ENCODE measurements around the gene GH1. TPM values are rescaled to one million over a fixed set of nuclear protein-coding genes. Genes with fewer than 3 reads are reported as not detected.

Gene GH1
- total RNA-seq, 6 donors from 2014 or later = not detected

DNA sequence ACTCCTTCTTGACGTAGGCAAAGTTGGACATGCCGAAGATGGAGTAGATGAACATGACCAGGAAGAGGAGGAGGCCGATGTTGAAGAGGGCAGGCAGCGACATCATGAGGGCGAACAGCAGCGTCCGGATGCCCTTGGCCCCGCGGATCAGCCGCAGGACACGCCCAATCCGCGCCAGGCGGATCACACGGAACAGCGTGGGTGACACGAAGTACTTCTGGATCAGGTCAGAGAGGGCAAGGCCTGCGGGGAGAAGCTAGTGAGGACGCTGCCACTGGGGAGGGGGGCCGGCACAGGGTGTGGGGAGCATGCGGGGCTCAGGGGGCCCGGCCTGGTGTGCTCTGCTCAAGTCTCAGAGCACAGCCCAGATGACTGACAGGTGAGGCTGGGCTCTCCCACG is 23.1 kb upstream of the GH1 start:
- Histone ChIP-seq H3K27ac (no peak overlapping the region), H3K27me3 (no peaks in the 10 kb centered on the region), H3K36me3 (no peaks in the 10 kb centered on the region), H3K4me3 (no peak overlapping the region), H3K4me1 (peaks cover 5 to 11% (median 9%) of the 10 kb centered on the region in 4 donors), H3K9me3 (no peaks in the 10 kb centered on the region)
- ATAC-seq (ENCODE audit: low FRiP score in 2 of 2) (no peak), DNase-seq (no peak)
- TF ChIP-seq EP300 (IDR thresholded peaks at IDR 0.05) (no peak), CTCF (IDR thresholded peaks at IDR 0.05) (no peak), POLR2A (IDR thresholded peaks at IDR 0.05) (no peak), POLR2AphosphoS5 (IDR thresholded peaks at IDR 0.05) (no peak)
- WGBS, 2 donors = 91 to 92% methylated on average over 16 to 23 of the region's 23 CpGs

GRCh38 chr17:63941162-63941561 is 22.5 kb upstream of the GH1 start:
- Histone ChIP-seq H3K27me3 (no peaks in the 10 kb centered on the region), H3K4me1 (peaks cover 1 to 5% (median 3%) of the 10 kb centered on the region in 4 donors), H3K27ac (no peak overlapping the region), H3K4me3 (no peak overlapping the region), H3K36me3 (no peaks in the 10 kb centered on the region), H3K9me3 (no peaks in the 10 kb centered on the region)
- DNase-seq (no peak), ATAC-seq (ENCODE audit: low FRiP score in 2 of 2) (no peak)
- WGBS, 2 donors = 85 to 93% methylated on average over 4 to 12 of the region's 12 CpGs
- TF ChIP-seq POLR2A (IDR thresholded peaks at IDR 0.05) = no peak
- no peak for TF ChIP-seq POLR2AphosphoS5 (IDR thresholded peaks at IDR 0.05)
- no peak for TF ChIP-seq CTCF (IDR thresholded peaks at IDR 0.05)
- no peak for TF ChIP-seq EP300 (IDR thresholded peaks at IDR 0.05)

DNA sequence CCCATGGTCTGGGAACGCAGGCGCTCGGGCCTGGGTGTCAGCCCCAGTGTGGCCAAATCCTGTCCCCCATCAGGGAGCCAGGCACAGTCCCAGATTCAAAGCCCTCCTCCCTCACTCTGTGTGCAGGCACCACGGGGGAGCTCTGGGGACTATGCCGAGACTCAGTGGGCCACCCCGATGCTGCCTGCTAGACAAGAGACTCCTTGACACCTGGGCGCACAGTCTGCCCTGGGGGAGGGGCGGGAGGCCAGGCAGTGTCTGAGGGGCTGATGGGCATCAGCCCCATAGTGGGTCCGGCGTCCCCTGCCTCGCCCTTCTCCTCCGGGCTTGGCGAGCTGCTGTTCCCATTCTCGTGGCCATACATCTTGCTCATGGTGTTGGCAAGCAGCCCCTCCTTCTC is 21.9 kb upstream of the GH1 start:
- DNase-seq = no peak
- H3K4me1 ChIP-seq = no peaks in the 10 kb centered on the region
- ATAC-seq (ENCODE audit: low FRiP score in 2 of 2) = no peak
- no peaks in the 10 kb centered on the region for H3K27me3 ChIP-seq
- no peaks in the 10 kb centered on the region for H3K36me3 ChIP-seq
- TF ChIP-seq CTCF (IDR thresholded peaks at IDR 0.05) = no peak
- TF ChIP-seq POLR2AphosphoS5 (IDR thresholded peaks at IDR 0.05) = no peak
- no peak for TF ChIP-seq POLR2A (IDR thresholded peaks at IDR 0.05)
- TF ChIP-seq EP300 (IDR thresholded peaks at IDR 0.05) = no peak
- no peak overlapping the region for H3K4me3 ChIP-seq
- WGBS, 2 donors = 93 to 96% methylated on average over 5 to 14 of the region's 14 CpGs
- no peak overlapping the region for H3K27ac ChIP-seq
- H3K9me3 ChIP-seq = no peaks in the 10 kb centered on the region

GRCh38 chr17:63939884-63940283 is 21.2 kb upstream of the GH1 start:
- no peak for DNase-seq
- Histone ChIP-seq H3K27ac (no peak overlapping the region), H3K4me3 (no peak overlapping the region), H3K4me1 (no peaks in the 10 kb centered on the region), H3K27me3 (no peaks in the 10 kb centered on the region), H3K36me3 (no peaks in the 10 kb centered on the region), H3K9me3 (no peaks in the 10 kb centered on the region)
- WGBS, 2 donors = 92 to 93% methylated on average over 6 of the region's 6 CpGs
- TF ChIP-seq CTCF (IDR thresholded peaks at IDR 0.05) = no peak
- no peak for TF ChIP-seq EP300 (IDR thresholded peaks at IDR 0.05)
- TF ChIP-seq POLR2A (IDR thresholded peaks at IDR 0.05) = no peak
- no peak for TF ChIP-seq POLR2AphosphoS5 (IDR thresholded peaks at IDR 0.05)
- ATAC-seq (ENCODE audit: low FRiP score in 2 of 2) = no peak

GRCh38 chr17:63939401-63939800 is 20.8 kb upstream of the GH1 start:
- no peak for DNase-seq
- Histone ChIP-seq H3K9me3 (no peaks in the 10 kb centered on the region), H3K4me3 (no peak overlapping the region), H3K27me3 (no peaks in the 10 kb centered on the region), H3K27ac (no peak overlapping the region), H3K4me1 (no peaks in the 10 kb centered on the region), H3K36me3 (no peaks in the 10 kb centered on the region)
- TF ChIP-seq POLR2A (IDR thresholded peaks at IDR 0.05) (no peak), CTCF (IDR thresholded peaks at IDR 0.05) (no peak), POLR2AphosphoS5 (IDR thresholded peaks at IDR 0.05) (no peak), EP300 (IDR thresholded peaks at IDR 0.05) (no peak)
- ATAC-seq (ENCODE audit: low FRiP score in 2 of 2) = no peak
- 90 to 91% methylated on average over 9 of the region's 9 CpGs for WGBS, 2 donors

Data from upper lobe of left lung (tissue), 6 donors.